Inflammatory macrophage treated with lipopolysaccharide for 4 hours (primary cell): Measurements from ENCODE around the gene TTC39B.

ENCODE experiments used
- DNase-seq: peaks from one replicate; pipeline ENCODE4 v3.0.0-alpha.2; 2020

Gene TTC39B

DNA sequence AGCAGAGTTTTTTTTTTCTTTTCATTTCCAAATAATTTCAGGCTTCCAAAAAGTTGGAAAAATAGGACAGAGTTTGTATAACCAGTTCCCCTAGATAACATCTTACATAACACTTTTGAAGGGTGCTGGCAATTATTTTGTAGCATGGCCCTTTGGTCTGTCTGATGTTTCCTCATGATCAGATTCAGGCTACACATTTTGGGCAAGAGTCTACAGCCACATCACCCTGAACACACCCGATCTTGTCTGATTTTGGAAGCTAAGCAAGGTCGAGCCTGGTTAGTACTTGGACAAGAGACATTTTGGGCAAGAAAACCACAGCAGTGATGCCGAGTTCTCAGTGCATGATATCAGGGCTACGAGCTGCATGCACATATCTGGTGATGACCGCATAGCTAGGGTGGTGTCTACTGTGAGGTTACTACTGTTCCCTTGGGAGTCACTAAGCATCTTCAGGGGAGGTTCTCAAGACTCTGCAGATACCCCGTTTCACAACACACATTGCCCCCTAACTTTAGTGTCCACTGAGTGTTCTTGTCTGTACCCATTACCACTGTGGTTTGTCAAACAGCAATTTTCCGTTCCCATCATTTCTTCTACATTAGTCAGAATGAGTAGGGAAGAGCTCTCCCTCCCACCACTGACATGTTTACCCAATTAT is 86.2 kb downstream of the TTC39B start:
- no peak for DNase-seq

DNA sequence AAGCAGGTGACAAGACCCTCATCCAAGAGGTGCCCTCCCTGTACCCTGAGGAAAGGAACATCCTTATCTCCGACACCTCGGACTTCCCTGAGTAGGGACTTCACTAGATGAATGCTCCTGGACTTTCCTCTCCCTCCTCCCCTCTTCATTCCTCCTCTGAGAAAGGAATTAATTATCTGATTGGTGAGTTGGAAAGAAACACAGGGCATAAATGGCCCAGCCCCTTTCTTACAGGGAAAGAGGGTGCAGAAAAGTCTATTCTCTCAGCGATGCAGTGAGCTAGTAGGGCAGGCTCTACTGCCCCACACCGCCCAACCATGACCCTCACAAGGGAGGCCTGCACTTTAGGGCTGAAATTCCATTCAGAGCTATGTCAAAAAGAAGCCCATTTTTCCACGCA is 87.5 kb downstream of the TTC39B start:
- no peak for DNase-seq

DNA sequence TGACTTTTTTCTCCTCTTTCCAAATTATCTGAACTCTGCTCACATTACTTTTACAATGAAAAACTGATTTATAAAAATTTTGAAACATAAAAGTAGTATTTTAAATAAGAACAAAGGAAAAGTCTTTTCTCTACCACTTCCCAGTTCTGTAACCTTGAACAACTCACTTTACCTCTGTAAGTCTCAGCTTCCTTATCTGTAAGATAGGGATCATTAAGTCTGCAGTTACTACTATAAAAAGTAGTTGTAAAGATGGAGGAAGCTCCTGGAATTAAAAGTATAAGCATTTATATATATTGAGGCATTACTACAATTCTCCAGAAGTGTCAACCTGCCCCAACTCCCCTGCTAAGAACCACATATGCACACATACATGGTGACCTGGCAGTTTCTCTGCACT is 88.0 kb downstream of the TTC39B start:
- DNase-seq = no peak

DNA sequence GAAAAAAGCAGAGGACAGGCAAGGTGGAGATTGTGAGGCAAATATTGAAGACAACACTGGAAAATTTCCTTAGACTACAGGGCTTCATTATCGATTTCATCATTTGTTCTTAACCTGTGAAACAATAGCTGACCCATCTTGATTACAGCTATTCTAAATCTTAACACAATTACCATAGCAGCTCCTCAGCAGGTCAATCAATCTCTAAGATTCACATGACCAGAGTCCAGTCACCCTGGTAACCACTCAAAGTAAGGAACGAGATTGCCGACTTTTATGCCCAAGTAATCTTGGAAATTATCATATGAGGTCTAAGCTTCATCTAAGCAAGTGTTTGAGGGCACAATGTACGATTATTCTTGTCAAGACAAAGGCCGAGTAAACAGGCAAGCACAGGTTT is 93.8 kb downstream of the TTC39B start:
- DNase-seq = no peak

DNA sequence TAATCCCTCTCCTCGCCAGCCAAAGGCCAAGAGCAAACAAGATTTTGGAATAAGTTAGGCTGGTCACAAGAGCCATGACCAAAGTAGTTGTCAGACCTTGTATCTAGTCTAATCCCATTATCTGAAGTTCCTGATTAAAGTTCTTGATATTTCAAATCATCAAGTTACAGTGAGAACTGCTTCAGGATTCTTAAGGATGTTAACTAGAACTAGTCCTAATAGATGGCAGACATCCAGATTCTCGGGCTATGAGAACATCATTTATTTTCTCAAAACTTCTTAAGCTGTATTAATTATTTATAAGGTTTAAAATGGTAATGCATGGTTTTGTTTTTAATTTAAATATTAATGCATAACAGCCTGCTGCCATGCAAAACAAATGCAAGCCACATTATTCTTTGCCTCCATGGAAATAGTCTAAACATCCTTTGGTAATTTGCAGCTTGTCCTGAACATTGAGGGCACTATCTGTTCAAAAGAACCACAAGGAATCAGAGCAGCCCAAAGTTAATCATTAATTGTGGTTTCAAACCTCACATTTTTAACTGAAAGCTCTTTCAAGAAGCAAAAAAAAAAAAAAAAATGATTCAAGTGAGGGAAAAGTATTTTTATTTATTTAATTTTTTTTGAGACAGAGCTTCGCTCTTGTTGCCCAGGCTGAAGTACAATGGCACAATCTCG is 95.1 kb downstream of the TTC39B start:
- DNase-seq = no peak

DNA sequence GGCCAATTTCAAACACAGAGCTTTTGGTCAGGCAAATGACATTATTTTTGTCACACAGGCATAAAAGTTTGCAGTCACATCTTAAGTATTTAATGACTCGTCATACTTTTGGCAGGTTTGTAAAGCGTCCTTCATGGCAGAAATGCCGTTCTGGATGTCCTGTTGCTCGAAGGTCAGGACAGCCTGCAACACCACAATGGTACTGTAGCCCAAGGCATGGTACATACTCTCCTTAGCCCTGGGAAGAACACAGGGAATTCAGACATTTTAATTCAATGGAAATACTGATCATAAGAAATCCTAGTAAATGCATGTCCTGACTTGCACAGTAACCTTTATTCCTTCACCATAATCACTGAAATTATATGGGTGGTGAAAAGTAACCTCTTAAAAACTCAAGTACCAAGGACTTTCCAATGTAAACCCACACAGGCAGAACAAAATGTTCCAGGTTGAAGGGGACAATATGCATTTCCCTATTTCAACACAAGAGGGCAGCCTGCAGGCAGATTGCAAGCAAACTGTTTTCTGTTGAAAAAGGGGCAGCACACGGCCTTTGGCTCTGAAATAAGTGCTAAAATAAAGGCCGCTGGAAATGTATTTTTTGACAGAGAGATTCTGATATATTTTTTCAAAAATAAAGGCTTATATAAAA is 95.7 kb downstream of the TTC39B start:
- DNase-seq = peak; percentile 58

DNA sequence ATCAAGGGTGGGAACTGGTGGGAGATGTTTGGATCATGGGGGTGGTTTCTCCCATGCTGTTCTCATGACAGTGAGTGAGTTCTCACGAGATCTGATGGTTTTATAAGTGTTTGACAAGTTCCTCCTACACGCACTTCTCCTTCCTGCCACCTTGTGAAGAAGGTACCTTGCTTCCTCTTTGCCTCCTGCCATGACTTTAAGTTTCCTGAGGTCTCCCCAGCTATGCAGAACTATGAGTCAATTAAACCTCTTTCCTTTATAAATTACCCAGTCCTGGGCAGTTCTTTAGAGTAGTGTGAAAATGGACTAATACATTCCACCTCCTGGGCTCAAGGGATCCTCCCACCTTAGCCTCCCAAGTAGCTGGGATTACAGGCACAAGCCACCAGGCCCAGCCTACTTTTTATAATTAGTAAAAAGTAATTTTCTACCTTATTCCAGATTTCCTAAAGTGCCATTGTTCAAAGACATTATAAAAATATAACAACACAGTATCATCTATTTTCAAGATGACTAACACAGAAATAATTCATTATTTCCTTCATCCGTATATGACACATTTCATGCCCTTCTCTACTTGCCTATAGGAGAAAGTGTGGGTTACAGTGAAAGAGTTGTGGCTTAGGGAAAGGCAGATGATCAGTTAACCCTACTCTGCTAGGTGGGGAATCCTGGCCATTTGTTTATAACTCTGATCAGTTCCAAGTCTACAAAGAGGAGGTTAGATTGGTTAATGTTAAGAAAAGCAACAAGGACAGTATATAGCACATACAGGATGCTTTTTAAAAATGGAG is 99.9 kb downstream of the TTC39B start:
- no peak for DNase-seq

DNA sequence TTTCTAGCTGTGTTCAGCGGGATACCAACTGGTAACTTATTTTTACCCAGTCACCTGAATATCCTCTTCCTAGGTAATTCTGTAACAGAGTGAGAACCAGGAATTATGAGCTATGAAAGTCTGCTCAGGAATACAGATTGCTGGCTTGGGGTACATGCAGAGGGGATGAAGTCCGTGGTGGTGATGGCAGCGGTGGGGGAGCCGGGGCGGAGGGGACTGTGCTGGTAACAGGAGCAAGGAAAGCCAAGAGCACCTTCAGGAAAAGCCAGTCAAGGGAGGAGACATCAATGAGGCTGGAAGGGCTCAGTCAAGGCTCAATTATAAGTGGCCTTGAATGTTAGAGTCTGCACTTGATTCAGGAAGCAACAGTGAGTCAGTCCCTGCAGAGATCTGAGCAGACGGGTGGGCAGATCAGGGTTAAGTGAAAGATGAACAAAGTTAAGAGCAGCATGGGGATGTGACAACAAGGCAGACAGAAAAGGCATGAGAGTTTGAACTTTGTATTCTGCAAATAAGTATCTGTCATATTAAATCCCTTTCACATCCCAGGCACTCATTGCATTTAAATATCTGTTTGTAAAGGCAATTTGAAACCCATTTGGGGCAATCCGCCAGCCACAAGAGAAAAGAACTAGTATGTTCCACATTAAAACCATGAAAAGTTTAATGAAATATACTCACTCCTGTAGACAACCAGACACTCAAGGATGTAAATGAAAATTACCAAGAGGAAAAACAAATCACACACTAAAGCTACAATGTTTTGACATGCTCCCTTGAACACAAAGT is 101.2 kb downstream of the TTC39B start:
- DNase-seq = no peak

DNA sequence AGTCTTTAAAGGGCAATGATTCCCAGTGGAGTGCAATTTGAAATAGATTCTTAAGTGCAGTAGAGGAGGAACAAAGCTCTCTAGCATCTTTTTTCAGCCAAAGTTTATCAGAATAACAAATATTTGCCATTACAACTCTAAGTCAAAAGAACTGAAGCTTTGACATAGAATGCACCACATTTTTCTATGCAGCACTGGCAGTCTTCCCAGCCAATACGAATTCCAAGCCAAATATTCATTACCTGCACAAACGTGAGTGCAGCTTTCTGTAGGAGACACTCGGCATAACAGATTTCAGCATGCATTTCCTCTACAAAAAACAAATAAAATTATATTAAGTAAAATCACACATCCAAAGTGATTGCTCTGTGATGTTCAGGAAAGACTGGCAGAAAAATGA is 103.4 kb downstream of the TTC39B start:
- DNase-seq = no peak

DNA sequence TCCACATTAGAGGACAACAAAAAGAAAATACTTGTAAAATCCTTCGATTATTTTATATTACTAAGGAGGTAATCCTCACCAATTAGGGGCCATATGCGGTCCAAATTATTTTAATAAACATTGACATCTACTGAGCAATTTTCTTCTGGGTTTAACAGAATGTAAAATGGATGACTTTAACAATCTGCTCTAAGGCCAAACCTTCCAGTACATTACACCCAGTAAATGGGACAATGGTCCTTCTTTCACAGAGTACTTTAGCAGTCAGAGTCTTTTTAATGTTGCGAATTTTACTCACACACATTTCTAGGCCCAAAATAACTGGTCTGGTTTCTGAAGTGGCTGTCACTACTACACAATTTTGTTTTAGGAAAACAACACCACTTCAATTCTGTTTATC is 106.9 kb downstream of the TTC39B start:
- no peak for DNase-seq

DNA sequence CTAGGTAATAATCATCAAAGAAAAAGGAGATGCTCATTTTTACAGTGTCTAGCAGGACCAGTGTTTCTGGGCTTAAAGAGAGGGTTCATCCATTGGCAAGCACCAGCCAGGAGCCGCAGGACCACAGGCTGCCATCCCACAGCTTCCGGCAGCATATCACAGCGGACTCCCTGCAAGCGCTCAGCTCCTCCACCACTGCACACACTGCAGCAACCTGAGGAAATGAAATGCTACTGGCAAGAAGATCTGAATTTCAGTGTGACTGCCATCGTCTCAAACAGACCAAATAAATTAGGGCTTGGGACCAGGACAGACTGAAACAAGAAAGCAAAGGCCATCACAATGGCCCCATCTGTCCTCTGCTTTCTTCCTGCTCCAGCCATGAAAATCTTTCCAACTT is 114.2 kb downstream of the TTC39B start:
- DNase-seq = no peak

DNA sequence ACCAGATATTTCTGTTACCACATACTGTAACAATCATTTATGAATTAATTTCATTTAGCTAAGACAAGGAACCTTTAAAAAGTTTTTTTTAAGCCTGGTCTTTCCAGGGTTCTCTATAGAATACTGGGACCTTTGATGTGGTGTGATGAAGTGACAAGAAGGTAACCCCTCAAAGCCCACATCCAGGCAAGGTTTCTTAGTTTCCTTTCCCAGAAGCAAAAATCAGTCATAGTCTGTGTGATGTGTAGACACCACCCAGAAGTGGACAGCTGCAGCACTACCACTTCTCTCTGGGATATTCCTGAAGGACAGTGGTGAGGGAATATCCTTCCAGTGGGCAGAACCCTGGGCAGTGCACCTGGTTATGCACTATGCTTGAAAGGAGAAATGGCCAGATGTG is 115.6 kb downstream of the TTC39B start:
- no peak for DNase-seq

DNA sequence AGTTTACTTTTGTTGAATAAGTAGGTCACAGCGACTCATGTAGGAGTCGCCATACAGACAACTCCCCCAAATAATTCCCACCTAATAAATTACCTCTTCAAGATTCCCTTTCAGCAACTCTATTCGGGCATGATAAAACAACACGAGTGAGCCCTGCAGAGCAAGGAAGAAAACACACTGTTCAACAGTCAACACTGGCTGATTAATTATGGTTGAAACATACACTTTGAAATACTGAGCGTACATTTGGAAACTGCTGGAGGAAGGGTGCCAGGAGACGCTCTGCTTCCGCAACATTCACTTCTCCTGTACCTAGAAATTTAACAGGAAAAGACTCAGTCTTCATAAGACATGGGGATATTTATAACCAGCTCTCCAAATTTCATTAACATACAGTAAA is 117.5 kb downstream of the TTC39B start:
- no peak for DNase-seq

DNA sequence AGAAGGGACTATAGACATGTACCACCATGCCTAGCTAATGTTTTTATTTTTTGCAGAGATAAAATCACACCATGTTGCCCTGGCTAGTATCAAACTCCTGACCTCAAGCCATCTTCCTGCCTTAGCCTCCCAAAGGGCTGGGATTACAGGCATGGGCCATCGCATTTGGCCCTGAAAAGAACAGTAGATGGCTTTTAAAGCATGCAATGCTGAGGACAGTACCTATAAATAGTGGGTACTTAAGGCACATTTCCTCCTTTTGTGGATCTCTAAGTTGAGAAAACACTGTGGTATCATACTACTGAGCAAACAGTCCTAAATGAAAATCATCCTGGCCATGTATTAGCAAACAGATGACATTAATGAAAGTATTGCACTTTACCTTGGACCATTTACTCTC is 119.4 kb downstream of the TTC39B start:
- DNase-seq = no peak

DNA sequence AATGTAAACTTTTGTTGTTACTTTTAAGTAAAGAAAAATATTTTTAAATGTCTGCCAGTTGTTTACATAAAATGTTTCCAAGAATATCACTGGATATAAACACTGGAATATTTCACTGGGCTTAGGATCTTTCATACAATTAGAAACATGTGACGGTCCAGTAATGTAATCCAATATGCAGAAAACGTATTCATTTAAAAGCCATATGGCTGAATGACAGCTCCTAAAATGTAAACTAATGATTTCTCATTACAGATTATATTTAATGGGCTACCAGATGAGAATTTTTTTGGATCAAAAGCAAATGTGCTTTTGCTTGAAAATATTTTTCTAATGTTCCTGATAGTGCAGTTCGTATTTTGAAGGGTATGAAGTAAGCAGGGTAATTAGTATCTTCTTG is 124.3 kb downstream of the TTC39B start:
- DNase-seq = no peak

DNA sequence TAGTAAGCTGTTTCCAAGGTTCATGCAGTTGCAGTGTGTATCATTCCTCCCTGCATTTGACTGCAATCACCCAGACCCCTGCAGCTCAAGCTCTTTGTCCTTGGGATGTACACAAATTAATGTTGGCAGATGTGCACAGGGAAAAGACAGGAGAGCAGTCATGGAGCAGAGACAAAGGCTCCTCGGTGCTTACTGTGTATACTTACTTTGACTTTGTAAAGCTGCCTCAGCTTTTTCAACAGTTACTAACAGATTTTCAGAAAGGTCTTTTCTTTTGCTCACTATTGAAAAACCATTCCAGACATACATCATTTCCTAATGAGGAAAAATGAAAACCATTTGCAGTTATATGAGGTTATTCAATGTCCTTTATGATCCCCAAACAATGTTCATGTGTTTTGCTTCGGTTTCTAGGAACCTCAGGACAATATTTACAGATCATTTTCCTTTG is 124.9 kb downstream of the TTC39B start:
- DNase-seq = no peak

DNA sequence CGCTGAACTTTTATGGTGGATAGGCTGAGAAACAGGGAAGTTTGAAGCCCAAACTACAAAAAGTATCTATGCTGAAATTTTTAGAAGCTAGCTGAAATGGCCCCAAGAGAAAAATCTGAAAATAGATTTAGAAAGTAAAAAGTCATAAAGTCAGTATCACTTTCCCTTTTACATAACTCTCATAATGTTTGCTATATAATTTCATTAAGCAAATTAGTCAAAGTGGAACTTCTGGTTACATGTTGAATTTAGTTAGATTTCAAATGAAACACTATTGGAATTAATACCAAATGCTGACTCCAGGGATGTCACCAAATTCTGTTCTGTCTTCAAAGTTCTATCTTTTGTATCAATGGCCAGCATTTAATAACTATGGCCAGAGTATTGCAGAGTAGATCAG is 126.9 kb downstream of the TTC39B start:
- DNase-seq = peak; percentile 3

DNA sequence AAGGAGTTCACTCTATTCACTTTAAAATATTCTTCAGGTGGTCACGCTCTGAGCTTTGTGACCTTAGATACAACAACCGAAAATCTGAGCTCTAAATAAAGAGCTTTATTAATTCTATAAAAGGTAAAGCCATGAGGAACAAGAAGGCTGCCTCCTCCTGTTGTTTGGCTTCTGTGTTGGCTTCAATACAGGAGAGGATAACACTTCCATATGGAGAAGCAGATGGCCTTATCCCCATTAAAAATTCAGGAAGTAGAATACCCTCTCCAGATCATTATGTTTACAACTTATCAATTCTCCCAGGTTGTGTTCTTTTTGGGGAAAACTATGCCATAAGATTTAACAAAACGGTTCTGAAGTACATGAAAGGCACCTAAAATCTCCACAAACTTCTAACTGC is 128.4 kb downstream of the TTC39B start:
- DNase-seq = no peak

DNA sequence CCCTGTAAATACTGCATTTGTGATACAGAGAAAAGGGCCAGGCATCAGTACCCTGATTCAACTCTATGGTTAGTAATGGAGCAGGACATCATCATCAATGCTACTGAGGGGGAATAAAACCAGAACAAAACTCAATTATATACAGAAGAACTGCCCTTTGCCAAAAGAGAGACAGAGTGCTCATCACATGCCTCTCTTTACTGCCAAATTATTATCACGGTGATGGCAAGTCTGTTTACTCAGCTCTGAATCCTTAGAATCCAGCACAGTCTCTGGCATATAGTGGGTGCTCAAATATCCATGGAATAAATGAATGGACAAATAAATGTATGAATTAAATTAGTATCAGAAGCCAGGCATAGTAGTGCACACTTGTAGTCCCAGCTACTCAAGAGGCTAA is 130.2 kb downstream of the TTC39B start:
- no peak for DNase-seq

DNA sequence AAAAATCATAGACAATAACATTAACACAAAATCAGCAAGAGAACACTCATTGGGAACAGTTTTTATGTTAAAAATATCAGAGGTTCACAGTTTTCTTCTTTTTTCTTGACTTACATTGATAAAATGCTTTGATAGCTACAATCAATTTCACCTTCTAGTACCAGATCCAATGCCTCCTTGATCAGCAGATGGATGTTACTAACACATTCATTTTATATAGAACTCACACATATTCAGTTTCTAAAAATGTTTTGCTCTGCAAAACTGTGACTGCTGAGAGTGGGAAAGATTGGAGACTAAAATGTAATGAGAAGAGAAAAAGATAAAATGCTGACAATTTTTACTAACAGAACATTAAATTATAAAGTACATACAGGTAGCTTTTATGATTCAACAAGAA is 143.1 kb downstream of the TTC39B start:
- no peak for DNase-seq

DNA sequence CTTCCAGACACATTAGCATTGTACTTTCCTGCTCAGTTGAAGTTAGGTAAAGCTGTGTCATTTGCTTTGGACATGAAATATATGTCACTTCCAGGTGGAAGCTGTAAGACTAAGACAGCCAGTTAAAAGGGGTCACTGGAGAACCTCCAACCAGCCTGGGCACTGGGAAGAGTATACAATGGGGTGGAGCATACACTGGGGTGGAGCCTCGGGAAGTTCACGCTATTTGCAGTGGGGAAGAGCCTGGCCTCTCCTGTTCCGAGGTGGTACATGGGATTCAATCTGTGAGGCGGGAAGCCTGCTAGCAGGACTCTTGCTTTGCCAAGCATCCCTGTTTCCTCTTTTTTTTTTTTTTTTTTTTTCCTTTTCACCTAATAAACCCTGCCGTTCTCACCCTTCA is 145.3 kb downstream of the TTC39B start:
- no peak for DNase-seq

DNA sequence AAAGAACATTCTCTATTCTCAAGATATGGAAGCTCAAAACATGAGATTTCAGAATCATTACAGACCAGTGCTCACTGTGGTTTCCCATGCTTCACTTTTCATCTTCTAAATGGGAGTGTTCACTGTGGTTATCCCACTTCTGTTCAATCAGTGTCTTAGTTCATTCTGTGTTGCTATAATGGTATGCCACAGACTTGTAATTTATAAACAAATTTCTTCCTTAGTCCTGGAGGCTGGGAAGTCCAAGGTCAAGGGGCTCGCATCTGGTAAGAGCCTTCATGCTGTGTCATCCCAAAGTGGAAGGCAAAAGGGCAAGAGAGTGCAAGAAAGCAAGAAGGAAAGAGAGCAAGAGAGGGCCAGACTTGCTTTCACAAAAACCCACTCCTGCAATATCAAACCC is 146.3 kb downstream of the TTC39B start:
- no peak for DNase-seq

DNA sequence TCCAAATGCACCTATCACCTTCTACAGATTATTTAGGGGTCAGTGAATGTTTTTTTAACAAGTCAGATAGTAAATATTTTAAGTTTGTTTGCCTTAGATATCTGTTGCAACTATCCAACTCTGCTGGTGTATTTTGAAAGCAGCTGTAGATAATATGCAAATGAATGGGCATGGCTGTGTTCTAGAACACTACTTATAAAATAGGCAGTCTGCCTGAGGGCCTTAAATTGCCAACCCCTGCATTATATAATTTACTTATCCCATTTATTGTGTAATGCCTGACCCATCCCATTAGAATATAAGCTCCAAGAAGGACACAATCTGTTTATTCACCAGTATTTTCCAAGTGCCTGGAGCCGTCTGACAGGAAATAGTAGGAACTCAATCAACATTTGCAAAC is 149.0 kb downstream of the TTC39B start:
- no peak for DNase-seq
